SKM-1 (cell line): ENCODE results near the gene TRIM59.

ENCODE experiments used
- DNase-seq: peaks from one replicate; lab custom pipeline; 2025; ENCODE audit not compliant: unreplicated experiment; lab: John Stamatoyannopoulos, UW

The TRIM59 gene, protein sequence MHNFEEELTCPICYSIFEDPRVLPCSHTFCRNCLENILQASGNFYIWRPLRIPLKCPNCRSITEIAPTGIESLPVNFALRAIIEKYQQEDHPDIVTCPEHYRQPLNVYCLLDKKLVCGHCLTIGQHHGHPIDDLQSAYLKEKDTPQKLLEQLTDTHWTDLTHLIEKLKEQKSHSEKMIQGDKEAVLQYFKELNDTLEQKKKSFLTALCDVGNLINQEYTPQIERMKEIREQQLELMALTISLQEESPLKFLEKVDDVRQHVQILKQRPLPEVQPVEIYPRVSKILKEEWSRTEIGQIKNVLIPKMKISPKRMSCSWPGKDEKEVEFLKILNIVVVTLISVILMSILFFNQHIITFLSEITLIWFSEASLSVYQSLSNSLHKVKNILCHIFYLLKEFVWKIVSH

GRCh38 chr3:160449636-160450598, at the start of gene TRIM59:
TRIM59 (minus strand) TSS chr3:160449786; CDS start chr3:160439183, 10,603 bp downstream.
- DNase-seq = peak; percentile 53

GRCh38 chr3:160498202-160498601, 48.6 kb upstream of the TRIM59 start:
- DNase-seq = no peak

DNA sequence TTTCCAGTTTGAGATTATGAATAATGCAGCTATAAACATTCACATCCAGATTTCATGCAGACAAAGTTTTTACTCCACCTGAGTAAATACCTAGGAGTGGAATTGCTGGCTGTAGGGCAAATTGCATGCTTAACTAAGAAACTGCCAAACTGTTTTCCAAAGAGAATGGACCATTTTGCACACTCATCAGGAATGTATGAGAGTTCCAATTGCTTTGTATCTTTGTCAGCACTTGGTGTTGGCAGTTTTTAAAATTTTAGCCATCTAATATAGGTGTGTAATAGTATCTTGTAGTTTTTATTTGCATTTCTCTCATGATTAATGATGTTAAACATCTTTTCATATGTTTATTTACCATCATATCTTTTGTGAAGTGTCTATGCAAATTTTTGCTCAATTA, 40.6 kb upstream of the TRIM59 start:
- DNase-seq = no peak

GRCh38 chr3:160486459-160486869, 36.9 kb upstream of the TRIM59 start:
- no peak for DNase-seq

GRCh38 chr3:160482796-160483195, 33.2 kb upstream of the TRIM59 start:
- DNase-seq = no peak

- DNase-seq = no peak
Observed at GRCh38 chr3:160481856-160482255, 32.3 kb upstream of the TRIM59 start.

GRCh38 chr3:160480931-160481330, 31.3 kb upstream of the TRIM59 start:
- DNase-seq = no peak

GRCh38 chr3:160479376-160479775, 29.8 kb upstream of the TRIM59 start:
- DNase-seq = no peak

GRCh38 chr3:160478338-160478737, 28.8 kb upstream of the TRIM59 start:
- DNase-seq = no peak

- no peak for DNase-seq
Observed at GRCh38 chr3:160477750-160478149, 28.2 kb upstream of the TRIM59 start.

GRCh38 chr3:160475884-160476283, 26.3 kb upstream of the TRIM59 start:
- no peak for DNase-seq

GRCh38 chr3:160475153-160475552, 25.6 kb upstream of the TRIM59 start:
- DNase-seq = no peak

DNA sequence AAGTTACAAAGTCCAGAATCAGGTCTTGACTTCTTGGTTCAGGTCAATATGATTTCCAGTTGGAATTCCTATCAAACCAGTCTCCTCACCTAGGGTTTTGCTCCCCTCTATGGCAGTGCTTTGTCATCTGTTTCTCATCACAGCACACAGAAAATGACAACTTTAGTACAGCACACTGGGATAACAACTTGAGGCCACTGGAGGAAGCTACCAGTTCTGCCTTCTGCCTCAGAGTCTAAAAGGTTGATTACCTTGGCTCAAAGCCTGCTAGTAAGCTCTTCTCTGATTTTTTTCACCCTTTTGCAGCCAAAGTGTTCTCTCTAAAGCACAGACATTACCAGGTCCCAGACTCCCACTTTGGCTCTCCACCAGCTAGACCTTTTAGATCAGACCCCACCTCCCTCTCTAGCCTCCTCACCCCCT, 24.8 kb upstream of the TRIM59 start:
- no peak for DNase-seq

- DNase-seq = no peak
Observed at GRCh38 chr3:160473978-160474377, 24.4 kb upstream of the TRIM59 start.

DNA sequence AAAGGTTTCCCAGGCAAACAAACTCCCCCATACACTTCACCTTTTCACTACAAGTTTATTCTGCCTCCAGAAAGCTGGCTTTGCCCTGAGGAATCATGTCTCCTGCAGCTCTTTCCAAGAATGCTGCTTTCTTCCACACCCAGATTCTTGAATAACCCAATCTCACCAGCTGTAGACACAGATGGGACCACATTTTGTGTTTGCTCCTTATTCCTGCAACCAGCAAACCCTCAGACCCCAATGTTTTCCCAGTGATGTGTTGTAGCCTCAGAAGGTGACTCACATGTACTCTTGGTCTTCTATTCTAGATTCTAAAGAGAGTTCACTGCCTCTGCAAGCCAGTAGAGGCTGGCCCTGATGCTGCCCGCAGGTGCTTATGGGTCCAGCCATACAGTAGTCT, 23.6 kb upstream of the TRIM59 start:
- no peak for DNase-seq

- DNase-seq = no peak
Observed at GRCh38 chr3:160472344-160472743, 22.8 kb upstream of the TRIM59 start.

DNA sequence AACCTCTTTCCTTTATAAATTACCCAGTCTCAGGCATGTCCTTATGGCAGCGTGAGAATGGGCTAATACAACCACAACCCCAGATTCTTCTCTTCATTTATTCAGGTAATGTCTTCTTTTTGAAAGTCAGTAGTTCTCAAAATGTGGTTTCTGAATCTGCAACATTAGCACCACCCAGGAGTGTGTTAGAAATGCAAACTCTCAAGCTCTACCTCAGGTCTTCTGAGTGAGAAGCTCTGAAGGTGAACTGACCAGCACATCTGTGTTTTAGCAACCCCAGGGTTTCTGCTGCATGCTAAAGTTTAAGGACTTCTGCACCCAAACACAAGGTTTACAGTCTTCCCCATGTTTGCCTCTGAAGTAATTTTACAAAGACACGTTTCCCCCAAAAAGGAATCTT, 22.3 kb upstream of the TRIM59 start:
- DNase-seq = no peak

- DNase-seq = no peak
Observed at GRCh38 chr3:160470181-160470580, 20.6 kb upstream of the TRIM59 start.

- DNase-seq = no peak
Observed at GRCh38 chr3:160464971-160465370, 15.4 kb upstream of the TRIM59 start.

GRCh38 chr3:160464321-160464720, 14.7 kb upstream of the TRIM59 start:
- no peak for DNase-seq

GRCh38 chr3:160460033-160460432, 10.4 kb upstream of the TRIM59 start:
- DNase-seq = no peak

- DNase-seq = no peak
Observed at GRCh38 chr3:160459450-160459970, 9.9 kb upstream of the TRIM59 start.
